HG02642 (cell line): ENCODE results near the gene PHLDA1.

Experiments
- ATAC-seq: cut with Tn5 transposase; IDR thresholded peaks from one replicate; pipeline ENCODE4 v1.9.1; 2021; ENCODE audit warnings: mild to moderate bottlenecking; ENCODE audit not compliant: unreplicated experiment, poor library complexity

Gene PHLDA1

DNA sequence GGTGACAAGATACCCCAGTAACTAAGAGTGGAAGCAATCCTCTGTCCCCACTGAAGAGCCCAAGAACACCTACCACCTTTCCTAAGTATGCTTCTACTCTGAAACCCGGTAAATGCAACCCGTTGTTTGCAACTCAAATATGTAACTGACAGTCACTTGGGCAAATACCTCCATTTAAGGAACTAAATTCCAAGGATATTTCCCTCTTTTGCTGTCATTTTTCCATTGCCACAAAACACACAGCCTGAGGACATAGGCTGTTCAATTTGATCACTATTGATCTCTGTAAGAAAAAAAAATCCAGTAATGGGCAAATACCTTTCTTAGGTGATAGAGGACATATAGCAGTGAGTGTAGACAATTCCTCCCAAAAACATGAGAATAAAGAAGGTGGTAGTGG, 6.6 kb upstream of the PHLDA1 start:
- no peak for ATAC-seq

DNA sequence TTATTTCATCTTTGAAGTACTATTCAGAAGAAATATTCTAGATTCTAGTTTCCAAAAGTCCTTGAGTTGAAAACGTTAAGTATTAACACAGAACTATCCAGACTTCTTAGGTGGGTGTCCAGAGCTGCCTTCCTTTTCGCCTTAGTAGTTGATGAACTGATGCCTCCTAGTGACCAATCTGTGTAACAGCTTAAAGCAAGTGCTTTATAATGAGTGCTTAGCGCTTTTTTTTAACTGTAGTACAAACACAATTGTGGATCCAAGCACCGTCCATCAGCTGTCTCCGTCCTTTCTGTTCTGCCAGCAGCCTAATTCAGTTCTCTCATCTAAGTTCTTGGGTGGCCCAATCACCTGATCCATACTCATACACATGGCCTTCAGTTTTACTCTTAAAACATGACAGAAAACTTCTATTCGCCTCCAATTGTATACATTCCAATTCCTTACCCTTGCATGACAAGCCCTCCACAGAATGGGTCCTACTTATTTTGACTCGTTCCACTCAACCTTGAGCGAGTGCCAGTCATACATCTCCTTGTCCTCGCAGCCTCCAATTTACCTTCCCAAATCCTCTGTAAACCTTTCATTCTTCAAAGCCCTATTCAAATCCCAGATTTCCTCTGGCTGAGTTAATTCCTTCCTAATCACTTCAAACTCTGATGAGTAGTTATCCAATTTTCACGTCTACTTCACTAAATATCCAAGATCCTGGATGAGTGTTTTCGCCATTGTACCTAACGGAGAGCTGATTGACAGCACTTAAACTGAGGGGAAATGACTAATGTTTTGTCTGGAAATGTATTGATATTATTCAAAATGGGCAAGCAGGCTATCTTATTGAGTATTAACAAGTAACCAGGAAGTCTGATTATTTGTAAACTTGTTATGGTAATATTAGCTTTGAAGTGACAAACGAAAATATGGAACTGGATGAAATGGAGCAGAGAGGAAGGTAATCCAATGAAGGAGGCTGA, 5.8 kb upstream of the PHLDA1 start:
- peak; percentile 55 for ATAC-seq

DNA sequence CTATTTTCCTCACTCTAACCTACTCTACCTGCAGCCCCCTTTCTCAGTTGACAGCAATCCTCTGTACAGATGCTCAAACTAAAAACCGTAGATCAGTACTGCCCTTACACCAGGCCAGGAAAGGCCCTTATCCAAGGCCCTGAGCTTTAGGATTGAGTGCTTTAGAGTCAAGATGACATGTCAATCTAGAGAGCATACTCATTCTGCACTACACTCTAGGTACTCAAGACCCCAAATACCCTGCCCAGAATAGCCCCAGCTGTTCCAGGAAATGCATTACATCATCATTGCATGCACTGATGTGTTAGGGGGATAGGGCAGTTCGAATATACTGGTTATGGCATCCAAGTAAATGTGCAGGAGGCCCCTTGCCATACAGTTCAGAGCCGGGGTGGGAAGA, 3.5 kb upstream of the PHLDA1 start:
- ATAC-seq: no peak

DNA sequence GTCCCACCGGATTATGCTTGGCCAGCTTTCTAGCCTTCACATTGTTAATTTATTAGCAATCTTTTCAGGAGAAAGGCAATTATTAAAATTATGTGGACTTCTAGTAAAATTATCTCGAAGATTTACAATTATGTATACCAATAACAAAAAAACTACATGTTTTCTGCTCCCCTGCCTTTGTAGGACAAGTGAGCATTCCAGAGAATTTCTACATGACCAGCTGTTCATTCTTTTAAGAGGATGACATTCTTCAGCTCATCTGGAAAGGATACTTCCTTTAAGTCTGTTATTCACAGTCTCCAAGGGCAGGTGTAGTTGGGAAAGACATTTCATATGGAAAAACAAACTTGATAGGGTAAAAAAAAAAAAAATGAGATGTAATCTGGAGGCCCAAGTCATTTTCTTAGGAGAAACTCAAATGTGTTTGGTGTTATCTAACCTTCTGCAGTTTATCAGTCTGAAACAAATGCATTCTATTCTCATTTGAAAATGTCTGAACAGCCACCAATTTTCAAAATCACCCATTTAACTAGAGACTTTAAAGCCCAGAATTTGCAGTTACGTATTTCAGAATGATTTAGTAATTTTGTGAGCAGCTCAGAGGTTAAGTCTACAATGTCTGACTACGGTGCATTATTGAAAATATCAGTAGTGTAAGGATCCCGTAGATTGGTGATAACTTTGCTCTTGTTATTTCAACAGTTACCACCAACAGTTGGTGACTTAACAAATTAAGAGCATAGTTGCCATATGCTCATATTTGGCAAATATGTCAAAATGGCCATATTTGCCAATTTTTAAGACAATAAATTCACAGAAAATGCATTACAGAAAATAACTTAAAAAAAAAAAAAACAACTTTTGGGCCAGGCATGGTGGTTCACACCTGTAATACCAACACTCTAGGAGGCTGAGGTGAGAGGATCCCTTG, 1.8 kb upstream of the PHLDA1 start:
- no peak for ATAC-seq

DNA sequence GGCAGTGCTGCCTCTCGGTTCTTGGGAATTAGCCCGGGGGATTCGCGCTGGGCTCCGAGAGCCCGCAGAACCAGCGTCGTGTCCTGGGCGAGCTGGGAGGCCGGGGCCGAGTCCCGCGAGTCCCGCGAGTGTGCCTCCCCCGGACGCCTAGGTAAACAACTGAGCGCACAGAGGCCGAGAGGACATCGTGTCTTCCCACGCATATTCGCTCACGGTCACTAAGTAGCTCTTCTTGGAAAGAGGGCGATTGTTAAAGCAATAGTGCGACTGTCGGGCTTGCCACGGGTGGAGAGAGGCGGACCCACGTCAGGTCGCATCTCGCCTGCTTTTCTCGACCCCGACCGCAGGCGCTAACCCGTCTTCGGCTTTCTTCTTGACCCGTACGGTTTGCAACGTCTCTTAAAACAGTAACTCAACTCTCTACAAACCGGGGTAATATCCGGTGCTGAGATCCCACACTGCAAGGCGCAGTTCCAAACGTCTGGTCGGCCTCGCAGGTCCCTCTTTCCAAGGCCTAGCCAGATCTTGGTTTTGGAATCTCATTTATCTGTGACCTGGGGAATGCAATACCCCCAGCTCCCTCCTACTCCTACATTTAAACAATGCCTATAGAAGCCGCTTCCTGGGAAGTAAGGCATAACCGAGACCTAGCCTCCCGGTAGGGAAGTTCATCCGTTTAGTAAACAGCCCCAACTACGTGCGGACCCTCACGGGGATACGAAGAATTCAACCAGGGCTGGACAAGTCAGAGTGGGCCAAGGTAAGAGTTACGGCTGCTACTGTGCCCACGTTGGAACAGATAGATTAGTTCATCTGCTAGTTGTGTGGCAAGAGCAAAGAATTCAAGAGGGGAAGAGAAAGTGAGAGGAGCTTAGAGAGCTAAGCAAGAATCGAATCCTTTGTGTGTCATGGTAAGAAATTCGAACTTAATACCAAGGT, 736 bp upstream of the PHLDA1 start:
- ATAC-seq: peak; percentile 36

DNA sequence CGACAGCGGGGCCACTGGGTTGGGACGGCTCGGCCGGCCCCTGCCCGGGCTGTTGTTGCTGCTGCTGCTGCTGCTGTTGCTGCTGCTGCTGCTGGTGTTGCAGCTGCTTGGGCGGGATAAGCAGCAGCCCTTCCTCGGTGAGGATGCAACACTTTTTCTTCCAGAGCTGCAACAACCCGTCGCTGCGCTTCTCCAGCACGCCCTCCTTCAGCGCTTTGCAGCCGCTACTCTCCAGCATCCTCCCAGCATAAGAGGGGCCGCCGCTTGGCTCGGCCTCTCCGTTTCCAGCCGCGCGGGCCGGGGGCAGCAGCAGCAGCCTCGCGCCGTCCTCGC, 529 bp downstream of the PHLDA1 start:
- no peak for ATAC-seq

DNA sequence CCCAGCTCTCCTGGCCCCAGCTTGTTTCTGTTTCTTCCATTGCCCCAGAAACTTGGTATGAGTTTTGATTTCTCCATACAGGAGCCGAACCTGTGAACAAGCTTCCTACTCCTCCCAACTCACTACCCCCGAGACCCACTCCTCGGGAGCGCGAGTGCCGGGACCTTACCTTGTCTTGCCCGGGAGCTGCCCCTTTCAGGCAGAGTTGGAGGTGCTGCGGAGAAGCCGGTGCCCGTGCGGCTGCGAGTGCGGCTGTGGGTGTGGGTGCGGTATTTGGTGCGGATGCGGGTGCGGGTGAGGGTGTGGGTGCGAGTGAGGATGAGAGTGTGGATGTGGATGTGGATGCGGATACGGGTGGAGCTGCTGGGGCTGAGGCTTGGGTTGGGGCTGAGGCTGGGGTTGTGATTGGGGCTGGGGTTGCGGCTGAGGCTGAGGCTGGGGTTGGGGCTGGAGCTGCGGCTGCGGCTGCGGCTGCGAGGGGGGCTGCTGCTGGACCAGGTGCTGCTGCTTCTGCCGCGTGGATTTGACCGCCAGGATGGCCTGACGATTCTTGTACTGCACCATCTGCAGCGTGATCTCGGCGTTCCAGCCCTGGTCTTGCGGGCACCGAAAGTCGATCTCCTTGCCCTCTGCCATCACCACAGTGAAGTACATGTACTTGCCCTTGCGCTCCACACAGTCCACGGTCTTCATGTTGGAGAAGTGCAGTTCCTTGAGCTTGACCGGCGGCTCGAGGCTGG, 1.1 kb downstream of the PHLDA1 start:
- no peak for ATAC-seq

DNA sequence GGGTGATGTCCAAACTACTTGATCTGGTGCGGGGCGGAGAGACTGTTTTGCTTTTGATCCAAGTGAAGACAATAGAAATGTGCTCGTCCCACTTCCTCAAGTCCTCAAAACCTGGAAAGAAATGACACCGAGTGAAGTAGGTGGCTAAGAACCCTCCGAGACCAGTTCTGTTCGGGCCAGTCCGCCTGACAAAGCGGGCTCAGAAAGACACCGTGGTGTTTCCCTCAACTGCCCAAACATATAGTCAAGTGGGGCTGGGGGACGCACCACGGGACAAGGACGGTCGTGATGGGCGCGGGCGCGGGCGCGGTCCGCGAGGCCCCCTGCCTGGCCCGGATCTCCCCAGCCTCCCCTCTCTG, 1.6 kb downstream of the PHLDA1 start:
- no peak for ATAC-seq

DNA sequence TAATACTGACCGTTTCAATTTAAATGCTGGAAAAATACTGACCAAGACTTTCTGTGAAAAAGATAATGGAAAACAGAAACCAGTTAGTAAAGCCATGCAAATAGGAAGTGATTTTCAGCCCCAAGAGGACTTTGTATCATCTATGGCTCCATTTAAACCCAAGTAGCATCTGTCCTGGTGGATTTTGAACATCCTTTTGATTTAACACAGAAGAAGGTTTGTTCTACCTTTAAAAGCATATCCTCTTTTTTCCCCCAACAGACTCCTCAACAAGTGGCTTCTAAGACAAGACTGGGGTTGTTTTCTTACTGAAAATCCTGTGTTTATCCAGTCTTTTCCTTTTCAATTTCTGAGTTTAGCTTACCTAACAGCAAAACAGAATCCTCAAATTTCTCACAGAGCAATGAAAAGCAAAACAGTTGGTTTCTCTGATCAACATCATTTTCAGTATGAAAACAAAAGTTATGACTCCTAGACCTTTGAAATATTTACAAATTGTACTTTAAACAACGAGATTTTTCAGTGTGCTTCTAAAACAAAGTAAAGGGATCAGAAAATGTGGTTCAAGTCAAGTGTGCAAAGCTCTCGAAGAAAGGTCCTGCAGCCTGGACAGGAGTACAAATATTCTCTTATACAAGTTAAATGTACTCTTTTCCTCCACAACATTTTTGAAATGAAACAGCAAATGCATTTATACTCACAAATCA, 2.9 kb downstream of the PHLDA1 start:
- no peak for ATAC-seq

DNA sequence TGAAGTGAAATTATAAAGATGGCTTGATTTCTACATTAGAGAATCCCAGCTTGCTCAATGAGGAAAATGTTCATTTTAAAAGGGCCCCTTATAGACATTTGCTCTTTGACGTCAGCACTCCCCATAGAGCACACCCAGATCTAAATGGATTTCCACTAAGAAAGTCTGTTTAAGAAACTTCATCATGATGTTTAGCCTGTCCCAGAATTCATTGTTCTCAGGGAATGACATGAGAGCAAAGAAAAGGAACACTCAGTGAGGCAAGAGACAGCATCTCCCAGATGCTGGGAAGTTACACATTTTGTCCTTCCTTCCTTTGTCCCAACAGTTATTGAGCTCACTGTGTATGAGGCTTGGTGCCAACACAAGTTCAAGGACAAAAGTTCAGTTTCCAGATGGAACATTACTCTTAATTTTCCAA, 4.9 kb downstream of the PHLDA1 start:
- ATAC-seq: no peak

DNA sequence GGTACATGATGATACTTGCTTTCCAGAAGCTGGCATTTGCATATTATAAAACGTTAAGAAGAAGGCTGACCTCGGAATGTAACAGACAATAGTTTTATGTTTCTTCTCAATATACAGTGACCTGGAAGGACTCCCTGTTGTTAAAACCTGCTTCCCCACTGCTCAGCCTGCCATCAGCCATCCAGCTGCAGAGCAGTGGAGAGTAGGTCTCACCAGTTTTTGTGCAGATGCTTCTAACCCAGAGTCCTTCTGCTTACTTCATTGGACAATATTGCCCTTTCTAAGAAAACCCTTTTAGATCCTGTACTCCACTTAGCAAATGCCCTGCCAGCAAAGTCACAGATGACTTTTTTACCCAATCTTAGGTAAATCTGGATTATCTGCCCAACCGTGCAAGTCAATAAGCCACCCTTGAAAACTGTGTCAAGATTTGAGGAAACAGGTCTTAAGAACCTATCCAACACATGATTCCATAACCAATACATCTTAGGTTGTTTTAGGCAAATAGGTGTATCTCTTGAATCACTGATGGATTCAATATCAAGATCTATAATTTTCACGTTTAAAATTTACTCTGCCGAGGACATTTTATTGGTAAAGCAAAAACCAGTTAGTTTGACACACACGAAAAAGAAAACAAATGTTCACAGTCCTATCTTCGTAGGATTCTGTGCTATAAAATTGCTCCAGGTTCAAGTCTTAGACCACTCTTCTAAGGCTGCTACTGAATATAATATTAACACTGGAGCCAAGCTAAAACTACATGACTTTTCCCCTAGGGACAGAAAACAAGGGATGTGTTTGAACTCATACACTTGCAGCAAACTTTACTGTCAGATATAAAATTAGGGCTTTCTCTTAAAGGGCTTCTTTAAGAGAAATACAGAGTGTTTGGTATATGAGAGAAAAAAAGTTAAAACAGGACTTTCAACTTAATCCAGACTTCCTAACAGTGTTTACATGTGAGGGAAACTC, 5.7 kb downstream of the PHLDA1 start:
- no peak for ATAC-seq

DNA sequence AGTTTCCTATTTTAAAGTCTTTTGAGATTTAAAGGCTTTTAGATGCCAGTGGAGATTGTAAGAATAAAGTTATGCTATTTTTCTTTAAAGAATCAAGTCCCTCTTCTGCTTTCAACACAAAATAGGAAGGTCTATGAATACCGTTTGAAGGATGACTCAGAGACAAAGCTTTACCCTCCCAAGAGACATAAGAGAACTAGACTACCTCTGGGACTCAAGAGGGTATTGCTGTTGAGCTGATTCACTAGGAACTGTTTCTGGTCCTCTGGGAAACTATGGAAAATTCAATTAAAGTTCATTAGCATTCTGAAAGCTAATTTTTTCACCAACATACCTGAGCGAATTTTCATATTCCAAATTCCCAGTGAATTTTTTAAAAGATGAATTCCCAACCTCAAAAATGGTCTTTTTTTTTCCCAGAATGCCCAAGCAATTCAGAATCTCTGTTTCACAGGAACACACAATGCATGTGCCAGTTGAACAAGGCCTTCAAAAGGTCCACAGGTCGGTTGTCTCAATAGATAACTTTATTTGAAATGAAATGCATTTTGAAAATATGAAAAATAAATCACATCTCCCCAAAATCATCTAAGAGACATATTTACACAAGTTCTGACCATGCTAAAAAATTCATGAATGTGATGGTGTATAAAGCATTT, 6.5 kb downstream of the PHLDA1 start:
- ATAC-seq: no peak

DNA sequence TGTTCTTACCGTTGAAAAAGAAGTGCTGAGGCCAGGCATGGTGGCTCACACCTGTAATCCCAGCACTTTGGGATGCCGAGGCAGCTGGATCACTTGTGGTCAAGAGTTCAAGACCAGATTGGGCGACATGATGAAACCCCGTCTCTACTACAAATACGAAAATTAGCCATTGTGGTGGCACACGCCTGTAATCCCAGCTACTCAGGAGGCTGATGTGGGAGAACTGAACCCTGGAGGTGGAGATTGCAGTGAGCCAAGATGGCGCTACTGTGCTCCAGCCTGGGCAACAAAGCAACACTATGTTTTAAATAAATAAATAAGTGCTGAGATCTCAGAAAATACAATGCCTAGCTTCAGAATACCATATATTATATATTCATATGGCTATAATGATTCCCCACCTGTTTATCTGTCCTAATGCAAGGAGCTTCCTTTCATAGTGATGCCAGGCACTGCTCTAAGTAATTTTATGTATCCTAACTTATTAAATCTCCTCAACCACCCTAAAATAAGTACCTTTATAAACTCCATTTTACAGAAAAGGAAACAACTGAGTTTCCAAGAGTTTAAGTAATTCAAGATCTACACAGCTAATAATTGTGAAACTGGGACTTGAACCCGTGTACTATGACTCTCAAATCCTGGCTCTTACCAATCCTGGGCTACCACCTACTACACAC, 7.3 kb downstream of the PHLDA1 start:
- no peak for ATAC-seq

DNA sequence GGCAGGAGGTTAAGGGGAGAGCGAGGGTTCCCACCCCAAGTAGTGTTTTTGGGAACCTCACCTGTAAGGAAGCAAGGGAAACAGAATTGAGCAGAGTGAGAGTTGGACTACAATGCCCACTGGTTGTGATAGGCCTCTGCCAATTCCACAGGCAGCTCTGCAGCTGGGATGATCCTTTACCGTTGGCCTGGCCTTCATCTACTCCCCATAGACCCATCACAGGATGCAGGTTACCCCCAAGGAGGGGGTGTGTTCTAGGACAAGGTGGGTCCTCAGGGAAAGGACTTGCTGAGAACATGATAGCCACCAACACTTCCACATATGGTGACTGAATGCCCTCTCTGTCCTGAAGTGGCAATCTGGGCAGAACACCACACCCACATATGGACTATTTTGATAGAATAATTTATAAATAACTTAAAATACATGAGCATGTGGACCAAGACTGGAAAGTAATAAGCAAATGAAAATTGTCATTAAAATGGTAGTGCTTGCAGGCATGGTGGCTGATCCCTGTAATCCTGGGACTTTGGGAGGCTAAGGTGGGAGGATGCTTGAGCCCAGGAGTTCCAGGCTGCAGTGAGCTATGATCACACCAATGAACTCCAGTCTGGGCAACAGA, 8.4 kb downstream of the PHLDA1 start:
- ATAC-seq: no peak

DNA sequence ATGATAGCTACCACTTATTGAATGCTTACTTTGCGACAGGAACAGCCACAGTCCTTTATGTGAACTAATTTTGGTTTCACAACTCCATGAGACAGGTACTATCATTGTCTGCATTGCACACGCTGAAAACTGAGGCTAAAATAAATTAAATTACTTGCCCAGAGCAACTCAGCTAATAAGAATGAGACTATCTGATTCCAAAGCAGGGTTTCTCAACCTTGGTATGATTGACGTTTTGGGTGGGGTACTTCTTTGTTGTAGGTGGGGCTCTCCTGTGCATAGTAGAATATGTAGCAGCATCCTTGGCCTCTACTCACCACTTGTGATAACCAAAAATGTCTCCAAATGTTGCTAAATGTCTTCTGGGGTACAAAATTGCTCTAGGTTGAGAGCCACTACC, 9.1 kb downstream of the PHLDA1 start:
- ATAC-seq: no peak
